ENCODE measurements around the gene PCED1A. TPM values are rescaled to one million over a fixed set of nuclear protein-coding genes. Genes with fewer than 3 reads are reported as not detected.

PCED1A gene
- total and polyA plus RNA-seq, 2 experiments from 2014 or later: 45.5 to 78.0 TPM

DNA sequence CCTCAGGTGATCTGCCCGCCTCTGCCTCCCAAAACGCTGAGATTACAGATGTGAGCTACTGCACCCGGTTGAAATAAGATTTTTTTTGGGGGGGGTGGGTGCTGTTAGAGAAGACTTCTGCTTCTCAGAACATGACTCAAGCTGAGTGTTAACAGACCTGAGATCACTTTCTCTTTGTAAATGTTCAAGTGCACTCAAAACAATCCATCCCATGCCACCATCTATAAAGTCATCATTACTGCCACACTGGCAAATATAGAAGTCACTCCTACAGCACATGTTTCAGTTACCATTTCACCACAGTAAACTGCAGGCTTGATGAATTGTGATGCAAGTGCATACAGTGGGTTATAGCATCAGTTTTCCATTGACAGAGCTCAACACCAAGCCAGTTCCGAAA is 9.1 kb upstream of the PCED1A start:
- H3K4me3 ChIP-seq: no peak overlapping the region
- no peaks in the 10 kb centered on the region for H3K27me3 ChIP-seq
- no peak for DNase-seq (ENCODE audit: low read depth in 1 of 2, low spot score in 1 of 2)
- no peak overlapping the region for H3K27ac ChIP-seq
- H3K4me1 ChIP-seq (ENCODE audit: low read depth): no peaks in the 10 kb centered on the region
- H3K9me3 ChIP-seq (ENCODE audit: low read depth): no peaks in the 10 kb centered on the region
- TF ChIP-seq, protein P1, sequence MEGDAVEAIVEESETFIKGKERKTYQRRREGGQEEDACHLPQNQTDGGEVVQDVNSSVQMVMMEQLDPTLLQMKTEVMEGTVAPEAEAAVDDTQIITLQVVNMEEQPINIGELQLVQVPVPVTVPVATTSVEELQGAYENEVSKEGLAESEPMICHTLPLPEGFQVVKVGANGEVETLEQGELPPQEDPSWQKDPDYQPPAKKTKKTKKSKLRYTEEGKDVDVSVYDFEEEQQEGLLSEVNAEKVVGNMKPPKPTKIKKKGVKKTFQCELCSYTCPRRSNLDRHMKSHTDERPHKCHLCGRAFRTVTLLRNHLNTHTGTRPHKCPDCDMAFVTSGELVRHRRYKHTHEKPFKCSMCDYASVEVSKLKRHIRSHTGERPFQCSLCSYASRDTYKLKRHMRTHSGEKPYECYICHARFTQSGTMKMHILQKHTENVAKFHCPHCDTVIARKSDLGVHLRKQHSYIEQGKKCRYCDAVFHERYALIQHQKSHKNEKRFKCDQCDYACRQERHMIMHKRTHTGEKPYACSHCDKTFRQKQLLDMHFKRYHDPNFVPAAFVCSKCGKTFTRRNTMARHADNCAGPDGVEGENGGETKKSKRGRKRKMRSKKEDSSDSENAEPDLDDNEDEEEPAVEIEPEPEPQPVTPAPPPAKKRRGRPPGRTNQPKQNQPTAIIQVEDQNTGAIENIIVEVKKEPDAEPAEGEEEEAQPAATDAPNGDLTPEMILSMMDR (IDR thresholded peaks at IDR 0.05; ENCODE audit: low read depth, low read length): no peak
- no peaks in the 10 kb centered on the region for H3K36me3 ChIP-seq

DNA sequence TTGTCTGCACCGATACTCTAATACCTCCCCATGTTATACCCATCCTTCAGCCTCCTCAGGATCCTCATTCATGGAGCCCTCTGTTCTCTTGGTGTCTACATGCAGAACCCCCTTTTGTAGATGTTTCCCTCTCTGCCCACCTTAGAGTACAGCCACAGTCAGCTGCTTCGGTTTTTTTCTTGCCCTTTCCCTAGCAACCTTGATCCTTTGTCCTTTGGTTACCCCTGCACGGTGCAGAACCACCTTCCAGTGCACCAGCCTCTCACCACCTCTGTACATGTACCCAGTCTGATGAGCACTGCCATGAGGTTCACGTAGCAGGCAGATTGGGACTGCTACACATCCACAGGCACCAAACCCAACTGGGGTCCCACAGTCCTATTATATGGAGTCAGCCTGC is 7.3 kb upstream of the PCED1A start:
- H3K4me1 ChIP-seq (ENCODE audit: low read depth): no peaks in the 10 kb centered on the region

DNA sequence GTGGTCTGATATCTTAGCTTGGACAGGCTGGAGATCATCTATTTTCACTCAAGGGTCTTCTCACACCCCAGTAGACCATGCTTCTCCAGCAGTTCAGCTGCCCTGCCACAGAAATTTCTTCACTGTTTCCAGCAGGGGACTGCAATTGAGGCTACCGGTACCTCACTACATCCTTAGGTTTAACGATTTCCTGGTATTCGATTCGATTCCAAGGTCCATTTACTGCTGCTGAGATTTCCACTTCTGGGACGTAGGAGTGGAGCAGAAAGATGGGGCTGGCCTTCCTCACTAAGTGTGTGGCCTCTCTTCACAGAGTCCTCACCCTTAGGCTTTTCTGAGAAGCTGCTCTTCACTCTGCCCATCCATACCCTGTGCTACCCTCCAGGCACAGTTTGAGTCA is 6.2 kb upstream of the PCED1A start:
- no peaks in the 10 kb centered on the region for H3K27me3 ChIP-seq
- TF ChIP-seq, protein P1 (IDR thresholded peaks at IDR 0.05; ENCODE audit: low read depth, low read length): no peak
- H3K27ac ChIP-seq: no peak overlapping the region
- no peak for DNase-seq (ENCODE audit: low read depth in 1 of 2, low spot score in 1 of 2)
- H3K4me1 ChIP-seq (ENCODE audit: low read depth): no peaks in the 10 kb centered on the region
- H3K36me3 ChIP-seq: no peaks in the 10 kb centered on the region
- no peaks in the 10 kb centered on the region for H3K9me3 ChIP-seq (ENCODE audit: low read depth)
- no peak overlapping the region for H3K4me3 ChIP-seq

More for the DNA sequence above, 7.3 kb upstream of the PCED1A start:
- H3K9me3 ChIP-seq (ENCODE audit: low read depth): no peaks in the 10 kb centered on the region
- TF ChIP-seq, protein P1 (IDR thresholded peaks at IDR 0.05; ENCODE audit: low read depth, low read length): no peak
- no peak overlapping the region for H3K27ac ChIP-seq
- H3K27me3 ChIP-seq: no peaks in the 10 kb centered on the region
- DNase-seq (ENCODE audit: low read depth in 1 of 2, low spot score in 1 of 2): no peak
- H3K36me3 ChIP-seq: no peaks in the 10 kb centered on the region
- no peak overlapping the region for H3K4me3 ChIP-seq

DNA sequence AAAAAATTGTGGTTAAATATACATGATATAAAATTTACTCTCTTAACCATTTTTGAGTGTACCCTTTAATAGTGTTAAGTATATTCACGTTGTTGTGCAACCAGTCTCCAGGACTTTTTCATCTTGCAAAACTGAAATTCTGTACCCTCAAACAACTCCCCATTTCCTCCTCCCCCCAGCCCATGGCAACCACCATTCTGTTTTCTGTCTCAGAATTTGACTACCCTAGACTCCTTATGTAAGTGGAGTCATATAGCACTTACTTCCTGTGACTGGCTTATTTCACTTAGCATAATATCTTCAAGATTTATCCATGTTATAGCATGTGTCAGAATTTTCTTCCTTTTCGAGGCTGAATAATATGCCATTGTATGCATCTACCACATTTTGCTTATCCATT is 5.2 kb upstream of the PCED1A start:
- no peaks in the 10 kb centered on the region for H3K9me3 ChIP-seq (ENCODE audit: low read depth)
- H3K27me3 ChIP-seq: no peaks in the 10 kb centered on the region
- no peak overlapping the region for H3K4me3 ChIP-seq
- TF ChIP-seq, protein P1 (IDR thresholded peaks at IDR 0.05; ENCODE audit: low read depth, low read length): no peak
- H3K36me3 ChIP-seq: no peaks in the 10 kb centered on the region
- no peak for DNase-seq (ENCODE audit: low read depth in 1 of 2, low spot score in 1 of 2)
- peaks cover 5% of the 10 kb centered on the region for H3K4me1 ChIP-seq (ENCODE audit: low read depth)
- H3K27ac ChIP-seq: no peak overlapping the region

DNA sequence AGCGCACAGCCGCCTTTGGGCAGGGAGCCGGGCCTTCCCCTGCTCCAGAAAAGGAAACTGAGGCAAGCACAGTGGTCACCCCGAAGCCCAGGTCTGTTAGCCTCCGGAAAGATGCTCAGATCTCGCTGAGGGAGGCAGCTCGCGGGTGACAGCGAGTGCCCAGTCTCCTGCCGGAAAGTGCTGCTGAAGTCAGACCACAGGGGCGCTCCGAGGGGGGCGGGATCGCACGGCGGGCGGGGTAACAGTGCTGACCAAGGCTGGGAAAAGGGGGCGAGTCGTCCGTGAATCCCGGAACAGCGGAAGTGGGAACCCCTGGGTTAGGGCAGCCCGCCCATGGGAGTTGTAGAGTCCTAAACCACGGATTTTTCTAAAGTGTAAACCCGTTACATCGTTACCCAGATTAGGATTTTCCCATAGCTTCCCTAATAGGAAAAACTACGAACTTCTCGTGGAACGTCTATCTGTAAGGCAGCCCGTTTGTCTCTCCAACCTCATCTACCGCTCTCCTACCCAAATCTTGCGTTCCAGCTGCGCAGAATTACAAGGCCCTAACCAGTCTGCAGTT is 594 bp upstream of the PCED1A start:
- peak; percentile 45 to 80 for DNase-seq (ENCODE audit: low read depth in 1 of 2, low spot score in 1 of 2)
- Histone ChIP-seq H3K4me3 (peak overlapping the region; percentile 80), H3K9me3 (ENCODE audit: low read depth) (no peaks in the 10 kb centered on the region), H3K27ac (peak overlapping the region; percentile 41), H3K36me3 (no peaks in the 10 kb centered on the region), H3K27me3 (no peaks in the 10 kb centered on the region), H3K4me1 (ENCODE audit: low read depth) (peaks cover 5% of the 10 kb centered on the region)
- TF ChIP-seq, protein P1 (IDR thresholded peaks at IDR 0.05; ENCODE audit: low read depth, low read length): no peak
